RWPE1 (cell line): ENCODE data around the gene CPHXL.

Experiments
- CTCF ChIA-PET: fragments of 350-600 bp; sonication (Branson Sonifier 250); formaldehyde crosslinking; extraction: SDS; loops from one replicate; lab custom pipeline; 2021; lab: Yijun Ruan, JAX
- POLR2A ChIA-PET: fragments of 400-600 bp; formaldehyde crosslinking; extraction: SDS; loops from one replicate; lab custom pipeline; 2020; ENCODE audit warnings: antibody characterized with exemption; ENCODE audit not compliant: low non-redundant PET; lab: Yijun Ruan, JAX
- DNase-seq: peaks from one replicate; pipeline ENCODE4 v3.0.0; 2012; ENCODE audit warnings: low spot score
- H3K27ac ChIP-seq: fragments of 450-650 bp; 2 replicates; pipeline ENCODE4 v1.5.1; 2017
- TF ChIP-seq, protein P1 (sequence below): fragments of 450-650 bp; conservative IDR thresholded peaks from 2 replicates; pipeline ENCODE4 v1.5.1; 2017; ENCODE audit warnings: low read depth, mild to moderate bottlenecking

The CPHXL gene

DNA sequence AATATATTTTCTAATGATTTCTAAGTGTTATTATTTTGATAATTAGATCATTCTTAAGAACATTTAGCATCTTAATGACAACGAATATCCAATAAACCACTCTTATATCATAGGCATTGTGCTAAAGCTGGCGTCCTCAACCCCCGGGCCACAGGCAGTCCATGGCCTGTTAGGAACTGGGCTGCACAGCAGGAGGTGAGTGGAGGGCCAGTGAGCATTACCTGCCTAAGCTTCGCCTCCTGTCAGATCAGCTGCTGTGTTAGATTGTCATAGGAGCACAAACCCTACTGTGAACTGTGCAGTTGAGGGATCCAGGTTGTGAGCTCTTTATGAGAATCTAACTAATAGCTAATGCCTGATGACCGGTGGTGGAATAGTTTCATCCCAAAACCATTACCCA lies 28.7 kb downstream of the CPHXL start:
- ChIA-PET CTCF (no interaction called here), POLR2A (no interaction called here)
- no peak overlapping the region for H3K27ac ChIP-seq
- DNase-seq, result no peak
- TF ChIP-seq, protein P1, sequence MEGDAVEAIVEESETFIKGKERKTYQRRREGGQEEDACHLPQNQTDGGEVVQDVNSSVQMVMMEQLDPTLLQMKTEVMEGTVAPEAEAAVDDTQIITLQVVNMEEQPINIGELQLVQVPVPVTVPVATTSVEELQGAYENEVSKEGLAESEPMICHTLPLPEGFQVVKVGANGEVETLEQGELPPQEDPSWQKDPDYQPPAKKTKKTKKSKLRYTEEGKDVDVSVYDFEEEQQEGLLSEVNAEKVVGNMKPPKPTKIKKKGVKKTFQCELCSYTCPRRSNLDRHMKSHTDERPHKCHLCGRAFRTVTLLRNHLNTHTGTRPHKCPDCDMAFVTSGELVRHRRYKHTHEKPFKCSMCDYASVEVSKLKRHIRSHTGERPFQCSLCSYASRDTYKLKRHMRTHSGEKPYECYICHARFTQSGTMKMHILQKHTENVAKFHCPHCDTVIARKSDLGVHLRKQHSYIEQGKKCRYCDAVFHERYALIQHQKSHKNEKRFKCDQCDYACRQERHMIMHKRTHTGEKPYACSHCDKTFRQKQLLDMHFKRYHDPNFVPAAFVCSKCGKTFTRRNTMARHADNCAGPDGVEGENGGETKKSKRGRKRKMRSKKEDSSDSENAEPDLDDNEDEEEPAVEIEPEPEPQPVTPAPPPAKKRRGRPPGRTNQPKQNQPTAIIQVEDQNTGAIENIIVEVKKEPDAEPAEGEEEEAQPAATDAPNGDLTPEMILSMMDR, result no peak

DNA sequence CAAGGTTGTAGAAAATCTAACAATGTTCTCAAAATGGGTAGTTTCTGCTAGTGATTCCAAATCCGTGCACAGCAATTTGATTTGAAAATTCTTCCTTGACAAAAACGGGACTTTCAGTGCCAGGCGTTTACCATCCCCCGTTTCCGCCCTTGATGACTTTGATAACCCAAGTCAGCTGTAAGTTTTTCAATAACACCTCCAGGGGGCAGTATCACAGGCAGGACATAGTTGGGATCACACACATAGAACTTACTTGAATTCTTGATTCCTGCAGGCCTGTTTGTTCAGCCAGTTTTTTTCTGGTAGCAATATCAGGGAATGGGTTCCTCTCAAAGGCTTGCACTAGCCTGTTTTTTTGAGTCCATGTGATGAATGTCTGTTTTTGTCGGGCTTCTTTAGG lies 30.6 kb downstream of the CPHXL start:
- ChIA-PET CTCF (interaction anchor here (0.5 to 1.3 kb wide), 4 partner anchors 13 to 1423 kb away, joined by 3 to 8 read pairs (median 3); no protein-coding TSS in a partner anchor), POLR2A (no interaction called here)
- no peak overlapping the region for H3K27ac ChIP-seq
- TF ChIP-seq, protein P1, result no peak
- no peak for DNase-seq

DNA sequence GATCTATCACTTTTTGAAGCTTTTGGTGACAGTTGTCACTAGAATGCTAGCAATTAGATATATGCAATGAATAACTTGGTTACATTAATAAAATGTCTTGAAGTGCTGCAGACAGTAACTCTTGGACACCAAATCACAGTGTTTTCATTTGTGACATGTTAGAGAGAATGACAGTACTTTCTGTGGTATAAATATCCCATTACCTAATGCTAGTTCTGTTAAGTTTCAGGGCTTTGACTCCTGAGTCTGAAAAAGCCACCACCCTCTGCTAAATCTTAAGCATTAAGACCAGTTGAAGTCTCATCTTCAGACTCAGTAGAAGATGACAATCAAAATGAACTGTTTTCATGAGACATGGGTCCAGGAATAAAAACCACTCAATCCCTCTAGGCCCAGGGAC lies 38.9 kb downstream of the CPHXL start:
- CTCF ChIA-PET, result no interaction called here
- no peak overlapping the region for H3K27ac ChIP-seq
- POLR2A ChIA-PET, result no interaction called here
- TF ChIP-seq, protein P1, result no peak
- no peak for DNase-seq

DNA sequence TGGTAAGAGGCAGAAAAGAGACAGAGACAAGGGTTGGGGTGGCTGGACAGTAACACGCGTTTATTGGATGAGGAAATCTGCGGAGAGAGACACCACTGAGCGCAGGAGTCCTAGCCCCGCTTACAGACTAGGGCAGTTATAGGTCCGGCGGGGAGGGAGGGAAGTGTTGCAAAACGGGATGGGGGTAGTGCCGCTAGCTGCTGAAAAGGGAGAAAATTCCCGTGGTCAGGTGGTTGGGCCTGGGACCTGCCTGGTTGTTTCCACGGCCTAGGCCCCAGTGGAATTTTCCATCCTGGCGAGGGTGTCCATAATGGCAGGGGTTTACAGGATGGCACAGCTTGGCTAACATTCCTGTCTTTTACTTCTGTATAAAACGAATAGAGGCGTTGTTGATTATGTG lies 44.0 kb downstream of the CPHXL start:
- POLR2A ChIA-PET, result no interaction called here
- CTCF ChIA-PET, result interaction anchor here (0.6 kb wide), 1 partner anchor 40 kb away, joined by 4 read pairs; no protein-coding TSS in a partner anchor
- no peak for DNase-seq
- TF ChIP-seq, protein P1, result no peak
- H3K27ac ChIP-seq, result no peak overlapping the region

DNA sequence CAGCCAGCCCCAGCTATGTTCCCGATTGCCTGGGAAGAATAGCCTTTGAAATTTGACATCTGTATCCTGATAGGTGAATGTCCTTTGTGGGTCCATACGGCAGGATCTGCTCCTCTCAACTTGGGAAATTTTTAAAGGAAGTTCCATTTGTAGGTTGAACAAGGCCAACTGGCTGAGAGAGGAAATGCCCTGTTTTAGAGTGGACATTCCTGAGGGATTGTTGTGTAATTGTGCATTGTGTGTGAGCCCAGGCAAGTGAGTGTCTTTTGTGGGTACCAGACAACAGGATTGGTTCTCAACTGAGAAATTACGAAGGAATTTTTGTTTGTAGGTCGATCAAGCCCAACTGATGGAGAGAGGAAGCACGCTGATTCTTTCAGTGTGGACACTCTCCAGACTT lies 46.9 kb downstream of the CPHXL start:
- CTCF ChIA-PET, result no interaction called here
- TF ChIP-seq, protein P1, result no peak
- POLR2A ChIA-PET, result no interaction called here

DNA sequence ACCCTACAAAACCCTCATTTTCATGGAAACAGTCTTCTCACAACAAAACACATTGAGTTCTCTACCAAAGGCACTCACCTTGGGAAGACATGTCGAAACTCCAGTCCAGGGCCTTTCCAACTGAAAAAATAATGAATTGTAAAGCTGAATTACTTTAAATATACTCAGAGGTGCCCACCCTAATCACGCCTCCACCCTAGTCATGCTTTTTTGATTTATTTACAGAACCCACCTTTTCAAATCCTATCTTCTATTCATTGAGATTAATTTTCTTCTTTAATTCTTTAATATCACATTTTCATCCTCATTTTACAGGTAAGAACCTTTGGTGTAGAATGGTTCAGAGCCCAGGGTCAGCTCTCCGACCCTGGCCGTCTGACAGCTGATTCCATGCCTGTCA lies 49.4 kb downstream of the CPHXL start, which contains the start of gene CPHXL2:
Gene CPHXL2, minus strand, starts transcription at position 101 of the 400 bp plus-strand sequence. Its CDS starts 10 bp downstream, at position 91.
- no peak for DNase-seq
- TF ChIP-seq, protein P1, result no peak
- POLR2A ChIA-PET, result no interaction called here
- no peak within 1 kb of the TSS for H3K27ac ChIP-seq
- CTCF ChIA-PET, result interaction anchor here (0.6 kb wide), 1 partner anchor 1251 kb away, joined by 3 read pairs; no protein-coding TSS in a partner anchor

More for the DNA sequence above, 46.9 kb downstream of the CPHXL start:
- H3K27ac ChIP-seq, result no peak overlapping the region
- no peak for DNase-seq

DNA sequence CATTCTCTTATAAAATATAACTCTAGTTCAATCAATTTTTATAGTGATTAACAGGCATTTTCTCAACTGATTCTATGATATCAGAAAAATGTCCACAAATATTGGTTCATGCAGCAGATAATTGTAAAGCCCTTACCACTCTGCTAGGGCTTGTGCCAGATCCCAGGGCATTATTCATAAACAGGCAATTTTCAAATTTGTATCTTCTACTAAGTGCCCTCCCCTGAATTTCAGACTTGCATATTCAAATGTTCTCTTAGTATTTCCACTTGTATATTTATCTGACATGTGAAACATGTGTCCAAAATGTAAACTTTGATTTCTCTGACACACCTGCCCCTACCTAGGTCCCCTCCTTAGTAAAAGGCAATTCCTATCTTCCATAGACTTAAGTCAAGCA lies 58.8 kb downstream of the CPHXL start:
- H3K27ac ChIP-seq, result no peak overlapping the region
- DNase-seq, result no peak
- TF ChIP-seq, protein P1, result no peak
- CTCF ChIA-PET, result no interaction called here
- POLR2A ChIA-PET, result no interaction called here
